Measurements from ENCODE around the gene SAT1.

Gene SAT1

GRCh38 chrX:23811656-23812055 is 28.7 kb downstream of the SAT1 start:
- no peak for DNase-seq

- no peak for DNase-seq
These were observed 30.8 kb downstream of the SAT1 start for GRCh38 chrX:23813808-23814207.

GRCh38 chrX:23815376-23815775 is 32.4 kb downstream of the SAT1 start:
- DNase-seq, result no peak

GRCh38 chrX:23816179-23816578 is 33.2 kb downstream of the SAT1 start:
- DNase-seq, result no peak

GRCh38 chrX:23817979-23818336 is 35.0 kb downstream of the SAT1 start:
- no peak for DNase-seq

GRCh38 chrX:23819385-23820234 is 36.6 kb downstream of the SAT1 start:
- no peak for DNase-seq

GRCh38 chrX:23820235-23820782 is 37.3 kb downstream of the SAT1 start:
- DNase-seq, result no peak

GRCh38 chrX:23821847-23822246 is 38.9 kb downstream of the SAT1 start:
- no peak for DNase-seq

GRCh38 chrX:23822397-23822796 is 39.4 kb downstream of the SAT1 start:
- DNase-seq, result peak; percentile 84 to 90

- peak; percentile 35 to 55 for DNase-seq
These were observed 39.9 kb downstream of the SAT1 start for GRCh38 chrX:23822841-23823240.

- DNase-seq, result no peak
These were observed 42.7 kb downstream of the SAT1 start for GRCh38 chrX:23825675-23826074.

- no peak for DNase-seq
These were observed 43.2 kb downstream of the SAT1 start for GRCh38 chrX:23826216-23826615.

GRCh38 chrX:23826653-23827052 is 43.7 kb downstream of the SAT1 start:
- DNase-seq, result no peak

GRCh38 chrX:23828881-23829280 is 45.9 kb downstream of the SAT1 start:
- no peak for DNase-seq

GRCh38 chrX:23832721-23833120 is 49.7 kb downstream of the SAT1 start:
- no peak for DNase-seq
